GM13977 (cell line): ENCODE measurements around the gene RNF144A.

Experiments
- DNase-seq: peaks from one replicate; pipeline ENCODE4 v3.0.0; 2012; ENCODE audit warnings: low spot score
- in situ Hi-C: fragments of 300-500 bp; cut with MboI; formaldehyde crosslinking; loops from one replicate; pipeline ENCODE4 v1.12.0; 2022; ENCODE audit warnings: low sequenced_read_pairs, low pct_unique_long_range_greater_than_20kb, mixed read lengths, inconsistent platforms; ENCODE audit not compliant: unreplicated experiment
- TF ChIP-seq, protein P1 (sequence below): IDR thresholded peaks from 2 replicates; pipeline ENCODE4 v1.5.1; 2012; ENCODE audit warnings: mild to moderate bottlenecking, control low read depth; ENCODE audit not compliant: insufficient read depth; ENCODE audit errors: extremely low read depth, missing control alignments

RNF144A gene

DNA sequence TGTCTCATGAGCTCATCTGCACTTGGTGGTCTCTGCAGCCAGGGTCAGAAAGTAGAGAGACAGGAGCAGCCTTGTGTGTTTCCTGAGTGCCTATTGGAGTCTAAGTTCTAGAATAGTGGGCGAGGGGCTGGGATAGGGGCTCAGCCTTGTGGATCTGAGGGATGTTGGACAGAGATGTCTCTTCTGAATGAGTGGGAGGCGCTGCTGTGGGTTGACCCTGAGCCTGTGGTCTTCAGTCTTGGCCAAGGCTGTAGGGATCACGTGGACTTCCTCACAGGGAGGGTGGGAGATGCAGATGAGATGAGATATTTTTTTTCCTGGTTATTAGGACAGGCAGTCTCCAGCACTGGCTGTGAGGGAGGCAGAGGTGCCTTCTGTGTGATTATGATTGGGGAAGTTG is 61.8 kb downstream of the RNF144A start:
- in situ Hi-C loops, result no loop called here
- TF ChIP-seq, protein P1, sequence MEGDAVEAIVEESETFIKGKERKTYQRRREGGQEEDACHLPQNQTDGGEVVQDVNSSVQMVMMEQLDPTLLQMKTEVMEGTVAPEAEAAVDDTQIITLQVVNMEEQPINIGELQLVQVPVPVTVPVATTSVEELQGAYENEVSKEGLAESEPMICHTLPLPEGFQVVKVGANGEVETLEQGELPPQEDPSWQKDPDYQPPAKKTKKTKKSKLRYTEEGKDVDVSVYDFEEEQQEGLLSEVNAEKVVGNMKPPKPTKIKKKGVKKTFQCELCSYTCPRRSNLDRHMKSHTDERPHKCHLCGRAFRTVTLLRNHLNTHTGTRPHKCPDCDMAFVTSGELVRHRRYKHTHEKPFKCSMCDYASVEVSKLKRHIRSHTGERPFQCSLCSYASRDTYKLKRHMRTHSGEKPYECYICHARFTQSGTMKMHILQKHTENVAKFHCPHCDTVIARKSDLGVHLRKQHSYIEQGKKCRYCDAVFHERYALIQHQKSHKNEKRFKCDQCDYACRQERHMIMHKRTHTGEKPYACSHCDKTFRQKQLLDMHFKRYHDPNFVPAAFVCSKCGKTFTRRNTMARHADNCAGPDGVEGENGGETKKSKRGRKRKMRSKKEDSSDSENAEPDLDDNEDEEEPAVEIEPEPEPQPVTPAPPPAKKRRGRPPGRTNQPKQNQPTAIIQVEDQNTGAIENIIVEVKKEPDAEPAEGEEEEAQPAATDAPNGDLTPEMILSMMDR, result no peak
- DNase-seq, result no peak

DNA sequence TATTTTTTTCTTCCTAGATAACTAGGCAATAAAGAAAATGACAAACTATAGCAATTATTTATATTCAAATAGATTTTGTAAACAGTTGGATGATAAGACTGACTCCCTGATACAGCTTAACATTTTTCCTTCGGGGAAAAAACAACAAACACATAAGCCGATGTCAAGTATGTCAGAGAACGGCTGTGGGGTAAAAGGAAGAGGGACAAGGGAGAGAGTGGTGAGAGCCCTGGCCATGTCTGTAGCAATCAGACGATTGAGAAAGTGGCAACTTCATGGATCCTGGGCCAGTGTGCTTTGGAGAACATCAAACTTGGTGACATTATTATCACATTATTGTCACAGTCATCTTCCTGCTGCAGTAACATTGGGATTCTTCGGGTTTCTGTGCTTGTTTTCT is 65.2 kb downstream of the RNF144A start:
- TF ChIP-seq, protein P1, result no peak
- DNase-seq, result no peak
- in situ Hi-C loops, result no loop called here

DNA sequence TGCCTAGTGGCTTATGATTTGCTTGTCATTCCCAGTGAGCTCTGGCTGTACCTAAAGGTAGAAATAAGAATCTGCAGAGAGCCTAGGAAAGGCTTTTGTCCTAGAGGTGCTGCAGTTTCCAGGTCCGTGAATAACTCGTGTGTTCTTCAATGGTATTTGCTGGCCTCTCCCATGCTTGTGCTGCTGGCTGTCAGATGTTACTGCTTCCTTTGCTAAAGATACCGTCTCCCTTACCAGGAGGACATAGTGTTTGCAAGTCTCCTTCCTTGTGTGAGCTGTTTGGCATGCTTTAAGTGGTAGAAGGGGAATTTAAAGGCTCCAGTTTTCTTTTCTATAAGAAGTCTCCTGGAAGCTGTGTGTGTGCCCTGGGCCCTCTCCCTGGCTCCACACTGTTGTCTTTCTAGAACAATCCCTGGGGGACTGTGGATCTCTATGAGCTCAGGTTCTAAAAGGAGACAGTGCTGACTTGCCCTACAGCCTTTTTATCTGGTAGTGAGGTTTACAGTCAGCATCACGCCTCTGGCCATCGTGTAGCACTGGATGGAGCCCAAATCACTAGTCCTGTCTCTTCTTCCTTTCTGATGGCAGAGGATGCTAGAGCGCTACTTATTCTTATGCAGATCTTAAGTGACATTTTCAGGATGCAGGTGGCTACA is 65.8 kb downstream of the RNF144A start:
- DNase-seq, result no peak
- TF ChIP-seq, protein P1, result no peak
- in situ Hi-C loops, result no loop called here

DNA sequence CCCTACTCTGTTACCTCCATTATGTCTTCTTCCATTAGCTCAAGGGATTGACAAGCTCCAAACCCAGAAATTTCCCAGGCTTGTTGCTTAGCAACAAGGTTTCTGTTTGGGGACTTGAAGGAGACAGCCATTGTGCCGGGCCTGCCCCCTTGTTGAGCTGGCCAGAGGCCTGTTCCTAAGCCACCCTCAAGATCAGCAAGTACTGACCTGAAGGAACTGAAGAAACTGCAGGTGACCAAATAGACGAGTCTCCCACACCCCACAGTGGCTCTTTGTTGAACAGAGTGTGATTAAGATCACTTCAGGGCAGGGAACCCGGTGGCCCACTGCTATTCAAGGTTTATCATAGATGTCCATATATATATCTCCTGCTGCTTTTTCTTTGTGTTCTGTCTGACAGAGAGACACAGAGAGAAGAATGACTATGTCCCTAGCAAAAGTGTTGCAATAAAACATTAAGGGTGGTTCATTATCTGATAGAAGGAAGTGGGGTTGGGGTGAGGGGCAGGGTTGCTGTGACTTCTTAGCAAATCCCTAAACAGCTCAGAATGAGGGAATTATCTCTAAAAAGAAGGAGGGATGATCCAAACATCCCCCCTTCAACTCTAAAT is 69.2 kb downstream of the RNF144A start:
- DNase-seq, result no peak
- in situ Hi-C loops, result no loop called here
- TF ChIP-seq, protein P1, result no peak

DNA sequence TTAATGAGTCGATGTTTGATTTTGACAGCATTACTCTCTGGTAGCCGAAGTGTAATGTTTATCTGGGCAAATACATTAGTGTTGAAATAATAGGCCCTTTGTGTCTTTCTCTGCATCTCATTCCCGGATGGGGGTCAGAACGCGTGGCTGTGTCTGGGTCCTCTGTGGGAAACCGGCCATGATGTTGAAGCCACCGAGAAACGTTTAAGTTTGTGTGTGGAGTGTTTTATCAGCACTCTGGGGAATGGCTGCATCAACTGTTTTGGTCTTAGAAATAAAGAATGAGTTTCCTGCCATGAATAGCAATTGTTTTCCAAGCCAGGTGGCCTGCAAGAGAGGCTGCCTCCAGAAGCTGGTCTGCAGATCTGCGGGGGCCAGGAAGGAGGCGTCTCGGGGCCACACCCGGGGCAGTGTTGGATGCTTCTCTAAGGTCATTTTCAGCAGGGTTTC is 69.7 kb downstream of the RNF144A start:
- TF ChIP-seq, protein P1, result no peak
- no peak for DNase-seq
- in situ Hi-C loops, result no loop called here

DNA sequence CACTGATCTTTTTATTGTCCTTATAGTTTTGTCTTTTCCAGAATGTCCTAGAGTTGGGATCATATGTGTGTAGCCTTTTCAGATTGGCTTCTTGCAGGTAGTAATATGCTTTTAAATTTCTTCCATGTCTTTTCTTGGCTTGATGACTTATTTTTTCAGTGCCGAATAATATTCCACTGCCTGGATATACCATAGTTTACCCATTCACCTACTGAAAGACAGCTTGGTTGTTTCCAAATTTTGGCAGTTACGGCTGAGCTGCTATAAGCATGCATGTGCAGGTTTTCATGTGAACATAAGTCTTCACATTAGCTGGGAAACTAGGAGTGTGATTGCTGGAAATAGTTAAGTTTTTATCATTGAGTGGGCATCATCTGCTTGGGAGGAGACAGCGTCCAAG is 73.7 kb downstream of the RNF144A start:
- no peak for DNase-seq
- TF ChIP-seq, protein P1, result no peak
- in situ Hi-C loops, result no loop called here

DNA sequence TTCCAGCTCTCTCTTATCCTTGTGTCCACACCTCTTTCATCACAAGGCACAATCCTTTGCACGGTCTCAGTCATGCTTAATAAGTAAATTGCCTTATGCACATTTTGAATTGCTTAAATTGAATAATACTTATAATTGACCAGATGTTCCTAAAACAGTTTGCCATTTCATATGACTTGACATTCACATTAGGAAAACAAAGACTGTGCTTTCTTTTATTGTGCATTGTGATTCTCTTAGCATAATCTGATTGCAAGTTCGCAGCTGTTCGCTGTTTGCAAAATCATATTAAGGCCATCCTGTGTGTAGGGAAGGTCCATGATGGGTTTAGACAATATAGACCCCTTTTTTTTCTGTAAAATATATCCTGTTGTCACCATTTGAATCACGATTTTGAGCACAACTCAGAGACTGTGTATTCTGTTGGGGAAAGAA is 75.6 kb downstream of the RNF144A start:
- in situ Hi-C loops, result no loop called here
- TF ChIP-seq, protein P1, result no peak
- no peak for DNase-seq
